H1 (cell line): Measurements from ENCODE around the gene FLNA.

Source experiments
- SAP30 ChIP-seq: fragments of 300-600 bp; sonication (generic); IDR thresholded peaks from 2 replicates; pipeline ENCODE4 v1.7.1; 2012; ENCODE audit warnings: low read length, moderate library complexity, mild to moderate bottlenecking, inconsistent platforms; ENCODE audit not compliant: insufficient read depth, insufficient replicate concordance
- TF ChIP-seq, protein P1 (sequence below): IDR thresholded peaks from 2 replicates; pipeline ENCODE4 v1.6.1; 2012; ENCODE audit warnings: inconsistent platforms

DNA sequence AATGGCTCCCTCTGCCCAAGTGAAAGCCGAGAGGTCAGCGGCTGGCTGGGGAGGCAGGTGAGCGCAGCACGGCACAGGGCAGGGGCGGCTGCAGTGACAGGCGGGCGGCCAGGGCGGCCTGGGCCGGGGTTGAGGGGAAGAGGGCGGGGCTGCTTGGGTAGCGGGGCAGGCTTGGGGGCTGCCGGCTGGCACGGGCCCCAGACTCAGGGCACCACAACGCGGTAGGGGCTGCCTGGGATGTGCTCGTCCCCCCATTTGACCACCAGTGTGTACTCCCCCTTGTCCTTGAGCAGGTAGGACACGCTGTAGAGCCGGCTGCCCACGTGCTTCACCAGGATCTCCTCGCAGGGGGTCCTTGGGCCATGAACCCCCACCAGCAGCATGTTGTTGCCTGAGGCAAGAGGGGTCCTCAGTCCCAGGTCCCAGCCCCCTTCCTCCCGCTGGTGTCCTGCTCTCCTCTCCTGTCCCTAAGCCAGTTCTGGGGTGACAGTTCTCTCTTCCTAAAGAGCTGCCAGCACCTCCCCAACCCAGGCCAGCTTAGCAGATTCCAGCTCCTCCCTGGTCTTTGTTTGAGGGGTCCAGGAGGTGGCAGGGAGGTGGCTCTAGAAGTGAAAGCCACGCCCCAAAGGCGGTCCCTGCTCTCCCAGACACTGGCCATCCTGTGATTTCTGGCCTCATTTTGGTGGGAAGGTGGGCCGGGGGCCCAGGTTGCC lies 25.6 kb downstream of the FLNA start:
- TF ChIP-seq, protein P1, sequence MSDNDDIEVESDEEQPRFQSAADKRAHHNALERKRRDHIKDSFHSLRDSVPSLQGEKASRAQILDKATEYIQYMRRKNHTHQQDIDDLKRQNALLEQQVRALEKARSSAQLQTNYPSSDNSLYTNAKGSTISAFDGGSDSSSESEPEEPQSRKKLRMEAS: no peak
- no peak for TF ChIP-seq SAP30
